ENCODE measurements around the gene UBXN4.
"Not testable (repeated sequence)": the region's sequence is repeated elsewhere in the genome, so short reads cannot be mapped to it uniquely, and the experiment has no call there.

Gene UBXN4

GRCh38 chr2:135773319-135773718 lies 31.7 kb downstream of the UBXN4 start:
- DNase-seq: no peak

GRCh38 chr2:135773917-135774316 lies 32.3 kb downstream of the UBXN4 start:
- no peak for DNase-seq

GRCh38 chr2:135775420-135775819 lies 33.8 kb downstream of the UBXN4 start:
- no peak for DNase-seq

- no peak for DNase-seq
Observed at GRCh38 chr2:135776367-135776766, 34.7 kb downstream of the UBXN4 start.

GRCh38 chr2:135782231-135782630 lies 40.6 kb downstream of the UBXN4 start:
- DNase-seq: no peak

- DNase-seq: no peak
Observed at GRCh38 chr2:135783439-135783838, 41.8 kb downstream of the UBXN4 start.

- DNase-seq: no peak
Observed at GRCh38 chr2:135785032-135785431, 43.4 kb downstream of the UBXN4 start.

GRCh38 chr2:135786823-135787222 lies 45.2 kb downstream of the UBXN4 start:
- no peak for DNase-seq

- DNase-seq: no peak
Observed at GRCh38 chr2:135790423-135790822, 48.8 kb downstream of the UBXN4 start.

- DNase-seq: no peak
Observed at GRCh38 chr2:135791418-135792190, 49.9 kb downstream of the UBXN4 start.

- DNase-seq: no peak
Observed at GRCh38 chr2:135792401-135793150, 50.9 kb downstream of the UBXN4 start.

GRCh38 chr2:135795641-135796040 lies 54.0 kb downstream of the UBXN4 start:
- not testable (repeated sequence) for DNase-seq

GRCh38 chr2:135796606-135797005 lies 55.0 kb downstream of the UBXN4 start:
- DNase-seq: no peak

- DNase-seq: peak; percentile 51
Observed at GRCh38 chr2:135797497-135798274, 56.0 kb downstream of the UBXN4 start.

GRCh38 chr2:135798275-135798705 lies 56.6 kb downstream of the UBXN4 start:
- DNase-seq: no peak

GRCh38 chr2:135798762-135799161 lies 57.1 kb downstream of the UBXN4 start:
- no peak for DNase-seq

GRCh38 chr2:135799738-135800137 lies 58.1 kb downstream of the UBXN4 start:
- no peak for DNase-seq

GRCh38 chr2:135800513-135801460 lies 59.1 kb downstream of the UBXN4 start:
- DNase-seq: no peak

GRCh38 chr2:135802350-135802749 lies 60.7 kb downstream of the UBXN4 start:
- DNase-seq: no peak

- no peak for DNase-seq
Observed at GRCh38 chr2:135803278-135803677, 61.6 kb downstream of the UBXN4 start.

- DNase-seq: not testable (repeated sequence)
Observed at GRCh38 chr2:135807874-135808273, 66.2 kb downstream of the UBXN4 start.

GRCh38 chr2:135812907-135813511 lies 71.4 kb downstream of the UBXN4 start:
- no peak for DNase-seq

Measured in NCI-H2227 treated with DMSO at 0.1 percent for 48 hours (cell line).